SU-DHL-6 (cell line): ENCODE measurements around the gene ADARB2.

Source experiments
- EZH2phosphoT487 ChIP-seq: fragments of 200-600 bp; sonication (generic), shearing (Covaris generic); conservative IDR thresholded peaks from 2 replicates; pipeline ENCODE4 v1.6.1; 2018; ENCODE audit warnings: mild to moderate bottlenecking, antibody characterized with exemption, low read length, moderate library complexity, mixed read lengths
- TF ChIP-seq, protein P1 (sequence below): fragments of 200-600 bp; sonication (generic); IDR thresholded peaks from one replicate; pipeline ENCODE4 v1.5.1; 2017; ENCODE audit warnings: antibody characterized with exemption, mild to moderate bottlenecking, low read length, moderate library complexity; ENCODE audit not compliant: insufficient read depth, poor library complexity, severe bottlenecking

GRCh38 chr10:1668399-1668798 is 68.9 kb downstream of the ADARB2 start:
- TF ChIP-seq, protein P1, sequence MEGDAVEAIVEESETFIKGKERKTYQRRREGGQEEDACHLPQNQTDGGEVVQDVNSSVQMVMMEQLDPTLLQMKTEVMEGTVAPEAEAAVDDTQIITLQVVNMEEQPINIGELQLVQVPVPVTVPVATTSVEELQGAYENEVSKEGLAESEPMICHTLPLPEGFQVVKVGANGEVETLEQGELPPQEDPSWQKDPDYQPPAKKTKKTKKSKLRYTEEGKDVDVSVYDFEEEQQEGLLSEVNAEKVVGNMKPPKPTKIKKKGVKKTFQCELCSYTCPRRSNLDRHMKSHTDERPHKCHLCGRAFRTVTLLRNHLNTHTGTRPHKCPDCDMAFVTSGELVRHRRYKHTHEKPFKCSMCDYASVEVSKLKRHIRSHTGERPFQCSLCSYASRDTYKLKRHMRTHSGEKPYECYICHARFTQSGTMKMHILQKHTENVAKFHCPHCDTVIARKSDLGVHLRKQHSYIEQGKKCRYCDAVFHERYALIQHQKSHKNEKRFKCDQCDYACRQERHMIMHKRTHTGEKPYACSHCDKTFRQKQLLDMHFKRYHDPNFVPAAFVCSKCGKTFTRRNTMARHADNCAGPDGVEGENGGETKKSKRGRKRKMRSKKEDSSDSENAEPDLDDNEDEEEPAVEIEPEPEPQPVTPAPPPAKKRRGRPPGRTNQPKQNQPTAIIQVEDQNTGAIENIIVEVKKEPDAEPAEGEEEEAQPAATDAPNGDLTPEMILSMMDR: no peak
- TF ChIP-seq EZH2phosphoT487: no peak
